ENCODE data around the gene CAMKK1.

CAMKK1 gene

DNA sequence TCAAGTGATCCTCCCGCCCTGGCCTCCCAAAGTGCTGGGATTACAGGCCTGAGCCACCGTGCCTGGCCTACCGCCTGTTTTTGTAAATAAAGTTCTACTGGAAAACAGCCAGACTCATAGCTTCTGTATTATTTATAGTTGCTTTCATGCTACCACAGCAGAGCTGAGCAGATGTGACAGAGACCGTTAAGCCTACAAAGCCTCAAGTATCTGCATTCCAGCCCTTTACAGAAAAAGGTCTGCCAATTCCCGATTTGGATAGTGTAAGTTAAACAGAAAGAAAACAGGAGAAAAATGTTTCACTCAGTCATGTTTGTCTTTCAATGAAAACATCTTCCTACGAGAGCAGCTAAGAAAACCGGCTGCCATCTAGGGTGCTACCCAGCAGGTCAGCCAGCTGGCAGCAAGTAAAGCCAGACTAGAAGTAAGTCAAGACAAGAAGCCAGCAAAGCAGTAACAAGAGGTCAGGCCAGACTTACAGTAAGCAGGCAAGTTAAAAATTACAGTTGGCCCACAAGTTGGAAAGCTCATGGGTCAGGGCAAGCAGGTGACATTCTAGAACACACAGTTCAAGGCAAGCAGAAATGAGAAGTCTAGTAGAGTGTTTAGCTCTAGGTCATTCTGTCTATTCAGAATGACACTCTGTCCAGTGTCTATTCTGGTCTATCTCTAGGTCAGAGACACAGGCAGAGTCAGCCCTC, 64.6 kb downstream of the CAMKK1 start:
- DNase-seq (ENCODE audit: low read depth, low spot score) = no peak
- Histone ChIP-seq H3K36me3 (ENCODE audit: control insufficient read depth, insufficient read depth, low read length) (peaks cover 10% of the 10 kb centered on the region; the same call in 1 of the 2 replicates), H3K4me1 (ENCODE audit: control insufficient read depth, insufficient read depth, low read length) (no peaks in the 10 kb centered on the region), H3K27ac (ENCODE audit: low read length) (no peak overlapping the region), H3K9me3 (ENCODE audit: control insufficient read depth, insufficient read depth, low read length) (no peaks in the 10 kb centered on the region), H3K27me3 (ENCODE audit: control insufficient read depth, insufficient read depth, low read length) (no peaks in the 10 kb centered on the region), H3K4me3 (ENCODE audit: low read length) (no peak overlapping the region; the same call in 1 of the 2 replicates)
- WGBS (ENCODE audit: insufficient coverage, insufficient read length) = no CpG with 5 or more reads among the region's 7 CpGs

DNA sequence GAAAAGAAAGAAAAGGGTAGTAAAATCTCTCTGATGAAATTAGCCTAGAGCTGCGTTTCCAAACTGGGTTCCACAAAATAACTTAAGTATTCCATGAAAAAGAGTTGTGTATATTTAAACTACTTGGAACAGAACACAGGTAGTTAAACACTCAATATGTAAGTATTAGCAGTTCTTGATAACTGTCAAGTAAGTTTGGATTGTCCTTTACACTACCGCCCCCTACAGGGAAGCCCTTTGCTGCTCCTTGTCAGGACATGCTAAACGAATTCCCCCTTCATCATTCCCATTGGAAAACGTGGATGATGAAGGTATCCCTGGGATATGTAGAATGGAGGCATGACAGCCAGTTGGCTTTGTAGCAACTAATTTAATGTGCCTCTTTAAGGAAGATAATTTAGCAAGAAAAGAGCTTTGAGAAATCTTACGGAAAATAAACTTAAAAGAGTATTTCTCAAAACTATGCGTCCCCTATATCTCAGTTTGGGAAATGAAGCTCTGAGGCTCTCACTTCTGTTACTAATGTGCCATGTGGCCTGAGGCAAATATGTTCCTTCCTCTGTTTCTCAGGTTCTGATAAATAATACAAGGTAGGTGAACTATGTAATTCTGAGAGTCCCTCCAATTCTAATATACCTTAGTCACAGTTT, 65.6 kb downstream of the CAMKK1 start:
- peaks cover 10% of the 10 kb centered on the region; the same call in 1 of the 2 replicates for H3K36me3 ChIP-seq (ENCODE audit: control insufficient read depth, insufficient read depth, low read length)
- H3K27ac ChIP-seq (ENCODE audit: low read length) = no peak overlapping the region
- no peaks in the 10 kb centered on the region for H3K27me3 ChIP-seq (ENCODE audit: control insufficient read depth, insufficient read depth, low read length)
- WGBS (ENCODE audit: insufficient coverage, insufficient read length) = no CpG with 5 or more reads among the region's 6 CpGs
- no peaks in the 10 kb centered on the region for H3K4me1 ChIP-seq (ENCODE audit: control insufficient read depth, insufficient read depth, low read length)
- H3K9me3 ChIP-seq (ENCODE audit: control insufficient read depth, insufficient read depth, low read length) = no peaks in the 10 kb centered on the region
- H3K4me3 ChIP-seq (ENCODE audit: low read length) = no peak overlapping the region
- peak; percentile 33 for DNase-seq (ENCODE audit: low read depth, low spot score)

DNA sequence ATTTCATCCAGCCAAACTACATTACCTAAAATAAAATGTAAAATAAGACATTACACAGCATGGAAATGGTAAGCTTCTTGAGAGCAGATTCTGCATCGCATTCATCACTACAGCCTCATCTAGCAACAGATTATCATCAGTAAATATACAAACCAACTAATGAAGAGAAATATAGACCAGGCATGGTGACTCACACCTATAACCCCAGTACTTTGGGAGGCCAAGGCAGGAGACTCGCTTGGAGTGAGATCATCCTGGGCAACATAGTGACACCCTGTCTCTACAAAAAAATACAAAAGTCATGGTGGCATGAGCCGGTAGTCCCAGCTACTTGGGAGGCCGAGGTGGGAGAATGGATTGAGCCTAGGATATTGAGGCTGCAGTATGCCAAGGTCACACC, 66.7 kb downstream of the CAMKK1 start:
- Histone ChIP-seq H3K4me3 (ENCODE audit: low read length) (no peak overlapping the region), H3K27ac (ENCODE audit: low read length) (no peak overlapping the region), H3K27me3 (ENCODE audit: control insufficient read depth, insufficient read depth, low read length) (no peaks in the 10 kb centered on the region), H3K9me3 (ENCODE audit: control insufficient read depth, insufficient read depth, low read length) (no peaks in the 10 kb centered on the region), H3K4me1 (ENCODE audit: control insufficient read depth, insufficient read depth, low read length) (no peaks in the 10 kb centered on the region), H3K36me3 (ENCODE audit: control insufficient read depth, insufficient read depth, low read length) (peaks cover 10% of the 10 kb centered on the region; the same call in 1 of the 2 replicates)
- DNase-seq (ENCODE audit: low read depth, low spot score) = no peak
- WGBS (ENCODE audit: insufficient coverage, insufficient read length) = no CpG with 5 or more reads among the region's 4 CpGs

DNA sequence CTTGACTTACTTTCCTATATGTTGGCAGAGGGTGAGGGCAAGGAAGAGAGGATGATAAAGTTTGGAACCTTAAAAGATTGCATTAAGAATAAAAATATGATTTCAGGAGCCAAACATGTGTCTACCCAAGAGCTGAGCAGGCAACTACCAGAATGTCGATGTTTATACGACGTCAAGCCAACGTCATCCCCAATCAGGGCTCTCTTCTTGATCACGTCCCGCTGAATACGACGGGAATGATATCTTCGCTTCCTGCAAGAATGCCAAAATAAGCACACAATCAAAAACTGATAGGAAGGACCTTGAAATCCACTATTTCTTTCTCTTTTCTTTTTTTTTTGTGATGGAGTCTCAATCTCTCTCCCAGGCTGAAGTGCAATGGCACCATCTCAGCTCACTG, 71.8 kb downstream of the CAMKK1 start:
- H3K27me3 ChIP-seq (ENCODE audit: control insufficient read depth, insufficient read depth, low read length) = no peaks in the 10 kb centered on the region
- no peaks in the 10 kb centered on the region for H3K4me1 ChIP-seq (ENCODE audit: control insufficient read depth, insufficient read depth, low read length)
- no CpG with 5 or more reads among the region's 9 CpGs for WGBS (ENCODE audit: insufficient coverage, insufficient read length)
- no peaks in the 10 kb centered on the region for H3K9me3 ChIP-seq (ENCODE audit: control insufficient read depth, insufficient read depth, low read length)
- DNase-seq (ENCODE audit: low read depth, low spot score) = no peak
- no peak overlapping the region for H3K4me3 ChIP-seq (ENCODE audit: low read length)
- peaks cover 13% of the 10 kb centered on the region; the same call in 1 of the 2 replicates for H3K36me3 ChIP-seq (ENCODE audit: control insufficient read depth, insufficient read depth, low read length)
- H3K27ac ChIP-seq (ENCODE audit: low read length) = no peak overlapping the region

DNA sequence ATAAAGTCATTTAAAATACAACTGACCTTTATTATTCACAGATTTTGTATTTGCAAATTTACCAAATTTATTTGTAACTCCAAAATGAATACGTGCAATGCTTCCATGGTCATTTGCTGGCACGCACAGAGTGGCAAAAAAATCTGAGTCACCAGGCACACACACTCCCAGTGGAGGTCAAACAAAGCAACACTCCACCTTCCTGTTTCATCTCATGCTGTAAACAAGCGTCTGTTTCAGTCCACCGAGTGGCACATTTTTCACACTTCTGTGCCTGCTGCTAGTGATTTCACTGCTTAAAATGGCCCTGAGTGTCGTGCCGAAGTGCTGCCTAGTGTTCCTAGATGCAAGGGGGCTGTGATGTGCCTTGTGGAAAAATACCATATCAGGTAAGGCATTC, 74.1 kb downstream of the CAMKK1 start:
- DNase-seq (ENCODE audit: low read depth, low spot score) = no peak
- Histone ChIP-seq H3K36me3 (ENCODE audit: control insufficient read depth, insufficient read depth, low read length) (peaks cover 16% of the 10 kb centered on the region; the same call in 1 of the 2 replicates), H3K9me3 (ENCODE audit: control insufficient read depth, insufficient read depth, low read length) (no peaks in the 10 kb centered on the region), H3K27ac (ENCODE audit: low read length) (no peak overlapping the region), H3K4me1 (ENCODE audit: control insufficient read depth, insufficient read depth, low read length) (no peaks in the 10 kb centered on the region), H3K27me3 (ENCODE audit: control insufficient read depth, insufficient read depth, low read length) (no peaks in the 10 kb centered on the region), H3K4me3 (ENCODE audit: low read length) (no peak overlapping the region)
- no CpG with 5 or more reads among the region's 6 CpGs for WGBS (ENCODE audit: insufficient coverage, insufficient read length)

DNA sequence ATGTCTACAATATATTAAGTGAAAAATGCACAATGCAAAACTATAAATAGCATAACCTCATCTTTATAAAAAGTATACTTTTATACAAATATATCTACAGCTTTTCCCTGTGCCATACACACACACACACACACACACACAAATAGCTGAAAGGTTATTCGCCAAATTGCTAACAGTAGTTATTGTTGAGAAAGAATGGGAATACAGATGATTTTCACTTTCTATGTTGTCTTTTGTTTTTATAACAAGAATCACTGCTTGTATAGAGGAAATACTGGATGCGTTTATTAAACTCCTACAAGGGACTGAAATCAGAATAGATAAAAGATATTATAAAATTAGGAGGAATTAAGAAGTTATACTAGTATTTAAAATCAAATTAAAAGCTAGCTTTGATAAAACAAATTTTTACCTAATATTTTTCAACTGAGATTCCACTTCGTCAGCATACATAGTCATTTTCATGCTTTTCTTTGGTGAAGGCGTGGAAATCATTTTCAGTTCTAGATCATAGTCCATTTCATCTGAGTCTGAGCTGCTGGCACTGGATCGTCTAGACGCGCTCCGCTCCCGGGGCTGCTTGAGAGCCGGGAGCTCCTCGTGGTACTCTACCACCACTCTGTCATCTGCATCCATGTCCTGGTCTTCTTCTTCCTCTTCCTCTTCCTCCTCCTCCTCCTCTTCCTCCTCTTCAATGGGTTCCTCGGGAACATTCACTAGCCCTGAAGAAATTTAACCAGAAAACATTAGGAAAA, 74.8 kb downstream of the CAMKK1 start:
- WGBS (ENCODE audit: insufficient coverage, insufficient read length) = no CpG with 5 or more reads among the region's 12 CpGs
- Histone ChIP-seq H3K27ac (ENCODE audit: low read length) (no peak overlapping the region), H3K36me3 (ENCODE audit: control insufficient read depth, insufficient read depth, low read length) (peaks cover 17% of the 10 kb centered on the region), H3K9me3 (ENCODE audit: control insufficient read depth, insufficient read depth, low read length) (no peaks in the 10 kb centered on the region), H3K4me1 (ENCODE audit: control insufficient read depth, insufficient read depth, low read length) (no peaks in the 10 kb centered on the region), H3K4me3 (ENCODE audit: low read length) (no peak overlapping the region), H3K27me3 (ENCODE audit: control insufficient read depth, insufficient read depth, low read length) (no peaks in the 10 kb centered on the region)
- no peak for DNase-seq (ENCODE audit: low read depth, low spot score)

DNA sequence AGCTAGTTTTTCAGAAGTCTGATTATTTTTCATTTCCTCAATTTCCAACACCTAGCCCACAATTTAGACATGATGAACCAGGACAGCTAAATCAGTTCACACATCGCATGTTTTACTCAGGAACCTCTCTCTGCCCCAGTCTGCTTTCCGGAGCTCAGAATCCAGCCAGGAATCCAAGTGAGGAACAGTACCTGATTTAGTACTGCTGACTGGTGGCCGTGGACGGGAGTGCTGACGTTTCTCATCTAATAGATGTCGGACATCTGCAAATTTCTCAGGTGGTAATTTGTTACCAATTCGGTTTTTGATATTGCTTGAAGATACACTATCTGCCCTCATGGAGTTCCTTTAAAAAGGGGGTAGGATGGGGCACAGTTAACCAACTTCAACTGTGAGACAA, 76.9 kb downstream of the CAMKK1 start:
- no peak overlapping the region for H3K27ac ChIP-seq (ENCODE audit: low read length)
- H3K4me1 ChIP-seq (ENCODE audit: control insufficient read depth, insufficient read depth, low read length) = no peaks in the 10 kb centered on the region
- DNase-seq (ENCODE audit: low read depth, low spot score) = no peak
- no peaks in the 10 kb centered on the region for H3K27me3 ChIP-seq (ENCODE audit: control insufficient read depth, insufficient read depth, low read length)
- no CpG with 5 or more reads among the region's 7 CpGs for WGBS (ENCODE audit: insufficient coverage, insufficient read length)
- no peaks in the 10 kb centered on the region for H3K9me3 ChIP-seq (ENCODE audit: control insufficient read depth, insufficient read depth, low read length)
- H3K4me3 ChIP-seq (ENCODE audit: low read length) = no peak overlapping the region
- peaks cover 26% of the 10 kb centered on the region for H3K36me3 ChIP-seq (ENCODE audit: control insufficient read depth, insufficient read depth, low read length)

DNA sequence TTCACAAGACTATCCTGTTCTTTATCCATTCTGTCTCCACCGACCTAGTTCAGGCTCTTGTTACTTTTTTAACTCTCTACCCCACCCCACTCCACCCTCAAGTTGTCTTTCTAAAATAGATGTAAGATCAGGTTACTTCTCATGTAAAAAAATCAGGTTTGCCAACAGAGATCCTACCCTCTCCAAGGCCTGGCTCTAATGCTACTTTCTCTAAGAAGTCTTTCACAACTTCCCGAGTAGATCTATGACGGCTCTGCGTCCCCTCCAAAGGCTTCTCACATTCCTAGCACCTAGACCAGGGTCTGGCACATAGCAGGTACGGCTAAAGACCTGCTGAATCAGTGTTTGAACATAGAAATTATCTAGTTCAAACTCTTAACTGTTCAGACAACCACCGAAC, 77.7 kb downstream of the CAMKK1 start:
- WGBS (ENCODE audit: insufficient coverage, insufficient read length) = no CpG with 5 or more reads among the region's 6 CpGs
- Histone ChIP-seq H3K27ac (ENCODE audit: low read length) (no peak overlapping the region), H3K4me1 (ENCODE audit: control insufficient read depth, insufficient read depth, low read length) (no peaks in the 10 kb centered on the region), H3K4me3 (ENCODE audit: low read length) (no peak overlapping the region), H3K27me3 (ENCODE audit: control insufficient read depth, insufficient read depth, low read length) (no peaks in the 10 kb centered on the region), H3K36me3 (ENCODE audit: control insufficient read depth, insufficient read depth, low read length) (peaks cover 30% of the 10 kb centered on the region), H3K9me3 (ENCODE audit: control insufficient read depth, insufficient read depth, low read length) (no peaks in the 10 kb centered on the region)
- no peak for DNase-seq (ENCODE audit: low read depth, low spot score)

DNA sequence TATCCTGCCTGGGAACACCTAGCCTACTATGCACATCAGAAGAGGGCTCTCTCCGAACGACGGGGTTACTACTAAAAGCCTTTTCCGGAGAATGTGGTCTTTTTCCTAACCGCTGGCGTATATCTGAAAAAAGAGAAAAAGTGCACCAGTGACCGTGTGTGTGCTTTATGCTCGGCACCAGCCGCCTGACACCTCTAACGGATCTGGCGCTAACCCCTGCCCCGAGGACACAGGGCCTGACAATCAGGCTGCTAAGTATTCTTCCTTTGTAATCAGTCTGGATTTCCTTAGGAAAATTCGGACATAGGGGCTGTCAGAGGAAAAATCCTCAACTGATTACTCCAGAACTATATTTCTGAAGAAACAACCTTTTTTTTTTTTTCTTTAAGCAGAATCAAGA, 78.5 kb downstream of the CAMKK1 start:
- H3K4me3 ChIP-seq (ENCODE audit: low read length) = no peak overlapping the region
- no CpG with 5 or more reads among the region's 13 CpGs for WGBS (ENCODE audit: insufficient coverage, insufficient read length)
- H3K4me1 ChIP-seq (ENCODE audit: control insufficient read depth, insufficient read depth, low read length) = no peaks in the 10 kb centered on the region
- H3K27me3 ChIP-seq (ENCODE audit: control insufficient read depth, insufficient read depth, low read length) = no peaks in the 10 kb centered on the region
- H3K36me3 ChIP-seq (ENCODE audit: control insufficient read depth, insufficient read depth, low read length) = peaks cover 29% of the 10 kb centered on the region
- DNase-seq (ENCODE audit: low read depth, low spot score) = no peak
- no peaks in the 10 kb centered on the region for H3K9me3 ChIP-seq (ENCODE audit: control insufficient read depth, insufficient read depth, low read length)
- no peak overlapping the region for H3K27ac ChIP-seq (ENCODE audit: low read length)

DNA sequence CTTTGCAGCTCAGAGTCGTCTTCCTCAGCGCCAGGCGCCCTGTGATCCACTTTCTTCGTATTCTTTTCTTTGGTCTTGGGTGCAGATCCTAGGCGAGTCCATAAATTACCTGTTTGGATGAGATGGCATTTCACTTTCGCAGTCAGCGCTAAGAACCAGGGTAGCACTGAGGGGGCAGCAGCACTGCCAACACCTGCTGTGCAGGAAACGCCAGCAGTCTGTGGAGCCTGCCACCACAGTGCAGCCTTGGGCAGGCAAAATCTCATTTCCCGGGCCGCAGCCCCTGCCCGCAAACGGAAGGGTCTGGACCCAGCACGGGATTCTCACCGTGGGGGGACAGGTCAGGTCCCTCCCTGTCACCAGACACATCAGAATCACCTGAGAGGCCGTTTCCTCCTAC, 79.7 kb downstream of the CAMKK1 start:
- Histone ChIP-seq H3K27ac (ENCODE audit: low read length) (no peak overlapping the region), H3K4me1 (ENCODE audit: control insufficient read depth, insufficient read depth, low read length) (no peaks in the 10 kb centered on the region), H3K27me3 (ENCODE audit: control insufficient read depth, insufficient read depth, low read length) (no peaks in the 10 kb centered on the region), H3K36me3 (ENCODE audit: control insufficient read depth, insufficient read depth, low read length) (peaks cover 25% of the 10 kb centered on the region), H3K4me3 (ENCODE audit: low read length) (no peak overlapping the region), H3K9me3 (ENCODE audit: control insufficient read depth, insufficient read depth, low read length) (no peaks in the 10 kb centered on the region)
- no CpG with 5 or more reads among the region's 15 CpGs for WGBS (ENCODE audit: insufficient coverage, insufficient read length)
- no peak for DNase-seq (ENCODE audit: low read depth, low spot score)

Data from iPS DF 6.9 (cell line).